Activated CD8-positive, alpha-beta memory T cell treated with anti-CD3 and anti-CD28 coated beads for 24 hours (primary cell): ENCODE results near the gene WHRN.

Source experiments
- DNase-seq: peaks from one replicate; pipeline ENCODE4 v3.0.0-alpha.2; 2020

The WHRN gene

GRCh38 chr9:114470581-114470980, 34.7 kb downstream of the WHRN start:
- no peak for DNase-seq

- DNase-seq: no peak
Observed at GRCh38 chr9:114470121-114470520, 35.2 kb downstream of the WHRN start.

GRCh38 chr9:114469091-114469853, 36.0 kb downstream of the WHRN start:
- DNase-seq: no peak

GRCh38 chr9:114467910-114468309, 37.4 kb downstream of the WHRN start:
- DNase-seq: no peak

DNA sequence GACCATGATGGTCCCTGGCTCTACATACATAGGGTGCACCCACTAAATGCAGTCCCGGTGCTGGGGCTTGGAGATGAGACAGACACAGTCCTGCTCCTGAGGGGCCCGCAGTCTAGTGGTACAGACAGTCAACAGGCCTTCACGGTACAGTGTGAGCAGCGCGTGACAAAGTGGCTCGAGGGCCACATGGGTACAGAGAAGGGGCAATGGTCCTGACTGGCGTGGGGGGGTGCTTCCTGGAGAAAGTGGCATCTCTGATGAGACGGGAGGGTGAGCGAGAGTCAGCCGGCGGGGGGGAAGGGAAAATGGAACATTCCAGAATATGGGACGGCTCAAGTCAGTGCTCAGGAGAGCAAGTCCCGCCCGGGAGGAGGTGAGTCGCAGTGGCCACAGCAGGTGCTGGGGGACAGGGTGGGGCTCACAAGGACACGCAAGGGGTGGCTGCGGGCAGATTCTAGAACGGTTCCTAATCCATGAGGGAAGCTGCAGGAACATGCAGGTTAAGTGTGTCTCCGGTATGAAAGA, 38.0 kb downstream of the WHRN start:
- DNase-seq: peak; percentile 48

DNA sequence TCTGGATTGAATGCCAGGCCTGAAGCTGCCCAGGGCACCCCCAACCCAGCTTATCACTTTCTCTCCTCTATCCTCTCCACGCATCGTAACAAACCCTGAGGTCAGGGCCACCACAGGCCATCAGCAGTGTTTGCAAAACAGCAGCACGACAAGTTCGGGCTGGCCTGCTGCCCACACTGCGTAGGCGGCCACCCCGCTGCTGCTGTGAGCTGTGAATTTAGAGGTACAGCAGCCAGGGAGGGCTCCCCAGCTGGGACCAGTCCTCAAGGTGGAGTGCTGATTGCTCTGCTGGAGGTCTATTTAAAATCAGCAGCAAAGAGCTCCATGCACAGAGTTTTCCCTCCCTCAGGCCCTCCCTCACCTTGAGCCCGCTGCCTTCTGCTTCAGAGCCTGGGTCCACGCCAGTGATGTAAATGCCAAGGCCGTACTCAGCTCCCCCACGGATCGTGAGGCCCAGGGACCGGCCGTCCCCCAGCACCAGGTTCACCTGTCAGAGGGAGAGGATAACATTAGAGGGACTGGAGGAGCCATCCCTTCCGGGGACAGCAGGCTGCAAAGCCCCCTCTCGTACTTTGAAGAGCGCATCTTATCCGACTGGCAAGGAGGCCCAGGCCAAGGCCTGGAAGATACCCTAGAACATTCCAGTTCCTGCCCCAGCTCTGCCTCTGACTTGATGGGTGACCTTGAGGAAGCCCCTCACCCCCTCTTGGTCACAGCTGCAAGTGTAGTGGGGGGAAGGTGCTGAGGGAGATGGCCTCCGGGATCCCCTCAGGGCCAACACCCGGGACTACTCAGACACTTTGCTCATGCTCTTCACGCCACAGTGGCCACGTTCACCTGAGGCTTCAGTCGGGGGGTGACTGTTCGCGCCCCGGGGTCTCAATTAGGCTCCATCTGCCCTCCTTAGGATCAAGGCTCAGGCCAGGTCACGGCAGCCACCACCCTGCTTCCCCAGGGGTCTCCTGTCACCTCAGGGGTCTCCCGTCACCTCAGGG, 39.1 kb downstream of the WHRN start:
- DNase-seq: peak; percentile 51

DNA sequence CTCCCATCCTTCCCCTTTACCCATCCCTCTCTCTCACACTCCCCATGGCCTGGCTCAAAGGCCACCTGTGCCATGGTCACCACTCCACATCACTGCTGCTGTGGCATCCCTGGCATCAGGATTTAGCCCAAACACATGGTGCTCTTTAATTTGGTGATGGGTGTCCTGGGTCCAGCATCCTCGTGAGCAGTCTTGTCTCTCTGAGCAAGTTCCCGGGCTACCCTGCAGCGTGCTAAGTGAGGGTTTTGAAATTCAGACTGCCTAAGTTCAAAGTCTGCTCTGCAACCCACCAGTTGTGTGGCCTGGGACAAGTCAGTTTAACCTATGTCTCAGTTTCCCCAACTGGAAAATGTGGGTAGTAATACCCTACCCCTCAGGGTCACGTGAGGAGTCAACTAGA, 39.9 kb downstream of the WHRN start:
- DNase-seq: no peak

- no peak for DNase-seq
Observed at GRCh38 chr9:114464281-114465051, 40.8 kb downstream of the WHRN start.

GRCh38 chr9:114462791-114463190, 42.5 kb downstream of the WHRN start:
- no peak for DNase-seq

DNA sequence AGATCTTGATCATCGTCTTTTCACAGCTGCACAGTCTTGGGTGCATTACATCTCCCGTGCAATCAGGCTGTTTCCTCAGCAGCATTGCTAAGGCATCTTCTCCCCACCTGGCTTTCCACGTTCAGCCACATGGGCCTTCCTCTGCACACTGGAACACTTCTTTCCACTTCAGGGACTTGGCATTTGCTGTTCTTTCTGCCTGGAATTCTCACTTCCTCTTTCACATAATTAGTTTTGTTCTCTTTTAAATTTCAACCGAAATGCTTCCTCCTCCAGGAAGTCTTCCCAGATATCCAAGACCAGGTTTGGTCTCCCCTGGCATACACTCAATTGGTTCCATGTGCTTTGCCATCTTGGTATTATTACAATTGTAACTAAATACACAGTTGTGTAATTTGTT, 43.8 kb downstream of the WHRN start:
- DNase-seq: no peak

DNA sequence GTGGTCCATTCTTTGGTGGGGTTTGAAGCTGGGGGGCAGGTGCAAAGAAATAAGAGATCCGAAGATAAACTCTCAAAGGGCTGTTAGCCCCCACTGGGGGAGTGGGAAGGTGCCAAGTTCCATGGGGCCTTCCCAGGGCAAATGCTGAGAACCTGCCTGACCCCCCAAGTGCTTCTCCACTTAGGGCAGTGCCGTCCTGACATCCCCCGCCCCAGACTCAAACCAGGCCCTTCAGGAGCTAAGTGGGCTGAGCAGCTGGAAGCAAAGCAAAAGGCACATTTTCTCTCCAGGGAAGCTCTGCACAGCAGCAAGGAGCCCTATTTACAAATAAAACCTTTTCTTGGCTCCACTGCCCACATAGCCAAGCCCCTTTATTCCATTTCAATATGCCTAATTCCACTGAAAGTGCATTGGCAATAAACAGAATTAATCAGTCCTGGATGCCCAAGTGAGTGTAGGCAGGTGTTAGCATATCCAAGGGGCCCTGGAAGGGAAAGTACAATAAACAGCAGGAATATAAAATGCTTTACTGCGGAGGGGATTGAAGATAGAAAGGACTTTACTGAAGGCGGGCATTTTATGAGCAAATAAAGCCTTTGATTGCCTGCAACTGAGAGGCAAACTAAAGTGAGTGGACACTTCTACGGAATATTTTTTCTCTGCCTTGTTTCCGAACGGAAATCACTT, 44.6 kb downstream of the WHRN start:
- no peak for DNase-seq

DNA sequence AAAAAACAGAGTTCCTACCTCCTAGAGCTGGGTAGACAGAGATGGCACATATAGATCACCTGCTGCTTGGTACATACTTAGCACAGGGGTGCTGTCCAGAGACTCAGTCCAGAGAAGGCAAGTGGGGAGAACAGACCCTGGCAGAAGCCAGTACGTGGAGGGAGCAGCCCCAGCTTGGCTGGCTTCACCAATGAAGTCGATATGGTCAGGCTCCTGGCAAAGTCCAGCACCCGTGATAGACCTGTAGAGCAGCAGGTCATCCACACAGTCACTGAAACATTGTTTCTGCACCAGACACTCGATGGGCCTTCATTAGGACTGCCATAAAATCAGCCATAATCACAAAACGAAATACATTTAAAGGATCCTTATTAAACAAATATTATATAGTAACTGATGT, 45.8 kb downstream of the WHRN start:
- DNase-seq: no peak

- DNase-seq: no peak
Observed at GRCh38 chr9:114456929-114457328, 48.3 kb downstream of the WHRN start.

DNA sequence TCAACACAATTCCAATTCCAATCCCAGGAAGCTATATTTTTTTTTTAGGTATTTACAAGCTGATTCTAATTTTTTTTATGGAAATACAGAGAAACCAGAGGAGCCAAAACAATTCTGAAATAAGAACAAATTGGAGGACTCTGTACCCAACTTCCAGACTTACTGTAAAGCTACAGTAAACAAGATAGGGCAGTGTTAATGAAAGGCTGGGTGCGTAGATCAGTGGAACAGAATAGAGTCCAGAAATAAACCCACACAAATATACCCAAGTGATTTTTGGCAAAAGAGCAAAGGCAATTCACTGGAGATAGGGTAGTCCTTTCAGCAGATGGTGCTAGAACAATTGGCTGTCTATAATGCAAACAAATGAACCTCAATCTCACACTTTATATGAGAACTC, 50.6 kb downstream of the WHRN start:
- DNase-seq: no peak

- DNase-seq: no peak
Observed at GRCh38 chr9:114452219-114453165, 52.8 kb downstream of the WHRN start.

- no peak for DNase-seq
Observed at GRCh38 chr9:114451707-114452031, 53.6 kb downstream of the WHRN start.

GRCh38 chr9:114450833-114451706, 54.2 kb downstream of the WHRN start:
- DNase-seq: no peak

DNA sequence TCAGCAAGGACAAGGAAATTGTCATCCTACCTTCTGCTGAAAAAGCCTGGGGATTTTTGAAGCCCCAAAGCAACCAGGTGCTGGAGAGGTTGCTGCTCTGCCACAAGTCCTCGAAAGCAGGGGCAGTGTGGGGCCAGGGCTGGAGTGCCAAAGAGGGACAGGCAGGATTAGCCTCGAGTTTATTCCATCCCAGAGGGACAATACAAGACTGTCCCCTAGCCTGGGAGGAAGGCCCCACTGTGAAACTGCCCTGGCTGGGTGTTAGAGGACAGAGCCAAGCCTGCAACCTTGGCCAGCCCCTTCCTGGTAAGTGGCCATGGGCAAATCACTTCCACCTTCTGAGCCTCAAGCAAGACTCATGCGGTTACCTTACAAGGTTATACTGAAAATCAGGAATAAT, 55.1 kb downstream of the WHRN start:
- no peak for DNase-seq

GRCh38 chr9:114449236-114449635, 56.0 kb downstream of the WHRN start:
- no peak for DNase-seq

- DNase-seq: no peak
Observed at GRCh38 chr9:114448706-114449105, 56.6 kb downstream of the WHRN start.
